ENCODE measurements around the gene ANKRD31.
"Not testable (repeated sequence)": the region's sequence is repeated elsewhere in the genome, so short reads cannot be mapped to it uniquely, and the experiment has no call there.

ANKRD31 gene

GRCh38 chr5:75081510-75081909 lies 155.2 kb downstream of the ANKRD31 start:
- Histone ChIP-seq H3K14ac (ENCODE audit: low read length) (no peak overlapping the region), H2AK5ac (ENCODE audit: low read length) (no peak overlapping the region), H3K36me3 (ENCODE audit: control insufficient read depth in 1 of 2, insufficient read depth in 2 of 2, low read length in 2 of 2) (no peaks in the 10 kb centered on the region), H3K18ac (ENCODE audit: low read length) (no peak overlapping the region), H3K79me2 (ENCODE audit: control insufficient read depth, insufficient read depth, low read length, poor library complexity) (no peaks in the 10 kb centered on the region), H3K4ac (ENCODE audit: low read depth, low read length) (no peak overlapping the region), H2AFZ (ENCODE audit: insufficient read depth, low read length, poor library complexity) (no peak overlapping the region), H3K27ac (ENCODE audit: low read depth, low read length) (no peak overlapping the region), H3K4me3 (ENCODE audit: low read depth, low read length) (no peak overlapping the region), H2BK120ac (ENCODE audit: insufficient read depth, low read length, poor library complexity) (no peak overlapping the region), H2BK12ac (ENCODE audit: low read length) (no peak overlapping the region), H3K4me2 (ENCODE audit: low read length) (no peak overlapping the region), H4K8ac (ENCODE audit: low read depth, low read length) (no peak overlapping the region), H3K9me3 (ENCODE audit: insufficient read depth, low read depth, low read length) (no peaks in the 10 kb centered on the region), H3K27me3 (ENCODE audit: insufficient read depth, low read length) (no peaks in the 10 kb centered on the region), H4K12ac (ENCODE audit: low read depth, low read length) (no peak overlapping the region), H3K23ac (ENCODE audit: low read length) (no peak overlapping the region), H3K4me1 (ENCODE audit: control insufficient read depth in 1 of 2, insufficient read depth in 2 of 2, low read length in 2 of 2) (no peaks in the 10 kb centered on the region), H3K79me1 (ENCODE audit: low read length) (no peaks in the 10 kb centered on the region), H2BK5ac (ENCODE audit: low read depth, low read length, poor library complexity) (no peak overlapping the region), H4K91ac (ENCODE audit: low read depth, low read length) (no peak overlapping the region), H3K9ac (ENCODE audit: low read length) (no peak overlapping the region)
- no CpG with 5 or more reads among the region's 2 CpGs for WGBS (ENCODE audit: extremely low coverage, insufficient coverage, insufficient read length)
- no peak for DNase-seq

DNA sequence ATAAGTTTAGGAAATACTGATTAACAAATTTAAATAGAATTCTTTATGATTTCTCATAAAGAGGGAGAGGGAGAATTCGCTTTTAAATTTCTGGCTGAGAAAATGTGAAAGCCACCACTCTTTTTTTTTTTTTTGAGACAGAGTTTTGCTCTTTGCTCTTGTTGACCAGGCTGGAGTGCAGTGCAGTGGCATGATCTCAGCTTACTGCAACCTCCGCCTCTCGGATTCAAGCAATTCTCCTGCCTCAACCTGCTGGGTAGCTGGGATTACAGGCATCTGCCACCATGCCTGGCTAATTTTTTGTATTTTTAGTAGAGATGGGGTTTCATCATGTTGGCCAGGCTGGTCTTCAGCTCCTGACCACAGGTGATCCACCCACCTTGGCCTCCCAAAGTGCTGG lies 157.3 kb downstream of the ANKRD31 start:
- not testable (repeated sequence) for H2AK5ac ChIP-seq (ENCODE audit: low read length); H3K36me3 ChIP-seq (ENCODE audit: control insufficient read depth in 1 of 2, insufficient read depth in 2 of 2, low read length in 2 of 2); H3K4ac ChIP-seq (ENCODE audit: low read depth, low read length); H2BK120ac ChIP-seq (ENCODE audit: insufficient read depth, low read length, poor library complexity); DNase-seq; H4K8ac ChIP-seq (ENCODE audit: low read depth, low read length); H3K4me3 ChIP-seq (ENCODE audit: low read depth, low read length); H3K79me1 ChIP-seq (ENCODE audit: low read length); H3K79me2 ChIP-seq (ENCODE audit: control insufficient read depth, insufficient read depth, low read length, poor library complexity); H3K23ac ChIP-seq (ENCODE audit: low read length); H3K9ac ChIP-seq (ENCODE audit: low read length); H3K27ac ChIP-seq (ENCODE audit: low read depth, low read length); H3K4me1 ChIP-seq (ENCODE audit: control insufficient read depth in 1 of 2, insufficient read depth in 2 of 2, low read length in 2 of 2); H2BK5ac ChIP-seq (ENCODE audit: low read depth, low read length, poor library complexity); H2AFZ ChIP-seq (ENCODE audit: insufficient read depth, low read length, poor library complexity); H3K14ac ChIP-seq (ENCODE audit: low read length); H3K27me3 ChIP-seq (ENCODE audit: insufficient read depth, low read length); H3K9me3 ChIP-seq (ENCODE audit: insufficient read depth, low read depth, low read length); H4K91ac ChIP-seq (ENCODE audit: low read depth, low read length); H3K4me2 ChIP-seq (ENCODE audit: low read length); H2BK12ac ChIP-seq (ENCODE audit: low read length); H4K12ac ChIP-seq (ENCODE audit: low read depth, low read length); H3K18ac ChIP-seq (ENCODE audit: low read length)
- no CpG with 5 or more reads among the region's 3 CpGs for WGBS (ENCODE audit: extremely low coverage, insufficient coverage, insufficient read length)

GRCh38 chr5:75078027-75078426 lies 158.7 kb downstream of the ANKRD31 start:
- Histone ChIP-seq H3K9me3 (ENCODE audit: insufficient read depth, low read depth, low read length) (no peaks in the 10 kb centered on the region), H2AFZ (ENCODE audit: insufficient read depth, low read length, poor library complexity) (no peak overlapping the region), H3K4me3 (ENCODE audit: low read depth, low read length) (no peak overlapping the region), H3K79me1 (ENCODE audit: low read length) (no peaks in the 10 kb centered on the region), H2BK5ac (ENCODE audit: low read depth, low read length, poor library complexity) (no peak overlapping the region), H3K9ac (ENCODE audit: low read length) (no peak overlapping the region), H3K4me2 (ENCODE audit: low read length) (no peak overlapping the region), H3K14ac (ENCODE audit: low read length) (no peak overlapping the region), H2BK12ac (ENCODE audit: low read length) (no peak overlapping the region), H3K4ac (ENCODE audit: low read depth, low read length) (no peak overlapping the region), H3K18ac (ENCODE audit: low read length) (no peak overlapping the region), H3K79me2 (ENCODE audit: control insufficient read depth, insufficient read depth, low read length, poor library complexity) (no peaks in the 10 kb centered on the region), H4K12ac (ENCODE audit: low read depth, low read length) (no peak overlapping the region), H3K27ac (ENCODE audit: low read depth, low read length) (no peak overlapping the region), H4K91ac (ENCODE audit: low read depth, low read length) (no peak overlapping the region), H3K23ac (ENCODE audit: low read length) (no peak overlapping the region), H2AK5ac (ENCODE audit: low read length) (no peak overlapping the region), H3K36me3 (ENCODE audit: control insufficient read depth in 1 of 2, insufficient read depth in 2 of 2, low read length in 2 of 2) (no peaks in the 10 kb centered on the region), H3K27me3 (ENCODE audit: insufficient read depth, low read length) (no peaks in the 10 kb centered on the region), H2BK120ac (ENCODE audit: insufficient read depth, low read length, poor library complexity) (no peak overlapping the region), H4K8ac (ENCODE audit: low read depth, low read length) (no peak overlapping the region), H3K4me1 (ENCODE audit: control insufficient read depth in 1 of 2, insufficient read depth in 2 of 2, low read length in 2 of 2) (no peaks in the 10 kb centered on the region)
- DNase-seq: no peak
- 100% methylated on average over 1 of the region's 5 CpGs for WGBS (ENCODE audit: extremely low coverage, insufficient coverage, insufficient read length)

DNA sequence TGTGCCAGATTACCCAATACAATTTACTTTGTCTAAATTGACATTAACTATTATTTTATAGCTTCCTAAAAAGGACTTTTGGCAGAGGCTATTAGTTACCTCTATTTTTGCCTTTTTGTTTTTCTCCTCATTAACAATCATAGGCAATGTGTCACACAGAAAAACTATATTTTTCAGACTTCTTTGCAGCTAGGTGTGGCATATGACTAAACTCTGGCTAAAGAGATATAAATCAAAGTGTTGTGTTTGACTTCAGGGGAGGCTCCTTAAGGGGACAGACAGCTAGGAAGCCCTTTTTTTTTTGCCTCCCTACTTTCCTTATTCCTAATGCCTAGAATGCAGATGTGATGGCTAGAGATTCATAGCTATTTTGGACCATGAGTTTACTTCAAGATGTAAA lies 164.6 kb downstream of the ANKRD31 start:
- H3K27me3 ChIP-seq (ENCODE audit: insufficient read depth, low read length): no peaks in the 10 kb centered on the region
- no peak overlapping the region for H2BK120ac ChIP-seq (ENCODE audit: insufficient read depth, low read length, poor library complexity)
- no peak overlapping the region for H3K14ac ChIP-seq (ENCODE audit: low read length)
- no peak overlapping the region for H2AK5ac ChIP-seq (ENCODE audit: low read length)
- no peaks in the 10 kb centered on the region for H3K36me3 ChIP-seq (ENCODE audit: control insufficient read depth in 1 of 2, insufficient read depth in 2 of 2, low read length in 2 of 2)
- H4K8ac ChIP-seq (ENCODE audit: low read depth, low read length): no peak overlapping the region
- no peaks in the 10 kb centered on the region for H3K79me1 ChIP-seq (ENCODE audit: low read length)
- no peak overlapping the region for H3K27ac ChIP-seq (ENCODE audit: low read depth, low read length)
- no peak overlapping the region for H4K91ac ChIP-seq (ENCODE audit: low read depth, low read length)
- no peaks in the 10 kb centered on the region for H3K9me3 ChIP-seq (ENCODE audit: insufficient read depth, low read depth, low read length)
- H2BK5ac ChIP-seq (ENCODE audit: low read depth, low read length, poor library complexity): no peak overlapping the region
- H2AFZ ChIP-seq (ENCODE audit: insufficient read depth, low read length, poor library complexity): no peak overlapping the region
- H2BK12ac ChIP-seq (ENCODE audit: low read length): no peak overlapping the region
- no peaks in the 10 kb centered on the region for H3K4me1 ChIP-seq (ENCODE audit: control insufficient read depth in 1 of 2, insufficient read depth in 2 of 2, low read length in 2 of 2)
- H3K18ac ChIP-seq (ENCODE audit: low read length): no peak overlapping the region
- H4K12ac ChIP-seq (ENCODE audit: low read depth, low read length): no peak overlapping the region
- no peak overlapping the region for H3K4me3 ChIP-seq (ENCODE audit: low read depth, low read length)
- H3K4me2 ChIP-seq (ENCODE audit: low read length): no peak overlapping the region
- DNase-seq: no peak
- no peak overlapping the region for H3K9ac ChIP-seq (ENCODE audit: low read length)
- no peaks in the 10 kb centered on the region for H3K79me2 ChIP-seq (ENCODE audit: control insufficient read depth, insufficient read depth, low read length, poor library complexity)
- H3K23ac ChIP-seq (ENCODE audit: low read length): no peak overlapping the region
- no peak overlapping the region for H3K4ac ChIP-seq (ENCODE audit: low read depth, low read length)

DNA sequence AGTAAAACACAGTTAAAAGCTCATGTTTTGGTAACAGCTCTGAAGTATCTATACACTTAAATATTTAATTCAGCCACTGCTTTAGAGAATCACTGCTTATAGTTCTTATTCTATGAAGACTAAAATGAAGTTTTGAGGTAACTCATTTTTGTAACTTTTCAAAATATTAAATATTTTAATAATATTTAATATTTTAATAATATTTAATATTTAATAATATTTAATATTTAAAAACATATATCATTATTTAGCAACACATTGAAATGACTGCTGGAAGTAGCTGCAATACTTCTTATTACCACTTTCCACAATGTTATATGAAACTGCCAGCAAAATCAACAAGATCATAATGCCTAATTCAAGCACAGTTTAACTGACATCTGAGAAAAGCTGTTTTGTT lies 165.6 kb downstream of the ANKRD31 start:
- H3K79me1 ChIP-seq (ENCODE audit: low read length): no peaks in the 10 kb centered on the region
- H4K8ac ChIP-seq (ENCODE audit: low read depth, low read length): no peak overlapping the region
- no peak overlapping the region for H3K4me3 ChIP-seq (ENCODE audit: low read depth, low read length)
- no peak overlapping the region for H2BK12ac ChIP-seq (ENCODE audit: low read length)
- no peaks in the 10 kb centered on the region for H3K79me2 ChIP-seq (ENCODE audit: control insufficient read depth, insufficient read depth, low read length, poor library complexity)
- H2BK120ac ChIP-seq (ENCODE audit: insufficient read depth, low read length, poor library complexity): no peak overlapping the region
- no peaks in the 10 kb centered on the region for H3K27me3 ChIP-seq (ENCODE audit: insufficient read depth, low read length)
- no peak overlapping the region for H3K23ac ChIP-seq (ENCODE audit: low read length)
- no peak overlapping the region for H3K4ac ChIP-seq (ENCODE audit: low read depth, low read length)
- no peak overlapping the region for H3K27ac ChIP-seq (ENCODE audit: low read depth, low read length)
- no peak overlapping the region for H3K14ac ChIP-seq (ENCODE audit: low read length)
- no peak overlapping the region for H3K9ac ChIP-seq (ENCODE audit: low read length)
- H3K4me2 ChIP-seq (ENCODE audit: low read length): no peak overlapping the region
- no peak overlapping the region for H2AK5ac ChIP-seq (ENCODE audit: low read length)
- no peak for DNase-seq
- no peak overlapping the region for H2AFZ ChIP-seq (ENCODE audit: insufficient read depth, low read length, poor library complexity)
- no peak overlapping the region for H3K18ac ChIP-seq (ENCODE audit: low read length)
- no peaks in the 10 kb centered on the region for H3K9me3 ChIP-seq (ENCODE audit: insufficient read depth, low read depth, low read length)
- no peaks in the 10 kb centered on the region for H3K4me1 ChIP-seq (ENCODE audit: control insufficient read depth in 1 of 2, insufficient read depth in 2 of 2, low read length in 2 of 2)
- H3K36me3 ChIP-seq (ENCODE audit: control insufficient read depth in 1 of 2, insufficient read depth in 2 of 2, low read length in 2 of 2): no peaks in the 10 kb centered on the region
- no peak overlapping the region for H4K12ac ChIP-seq (ENCODE audit: low read depth, low read length)
- H4K91ac ChIP-seq (ENCODE audit: low read depth, low read length): no peak overlapping the region
- no peak overlapping the region for H2BK5ac ChIP-seq (ENCODE audit: low read depth, low read length, poor library complexity)
